ENCODE results near the gene KIF21A. TPM values are rescaled to one million over a fixed set of nuclear protein-coding genes. Genes with fewer than 3 reads are reported as not detected.

The KIF21A gene
- polyA plus RNA-seq, 1 donor from 2014 or later: 130 TPM

DNA sequence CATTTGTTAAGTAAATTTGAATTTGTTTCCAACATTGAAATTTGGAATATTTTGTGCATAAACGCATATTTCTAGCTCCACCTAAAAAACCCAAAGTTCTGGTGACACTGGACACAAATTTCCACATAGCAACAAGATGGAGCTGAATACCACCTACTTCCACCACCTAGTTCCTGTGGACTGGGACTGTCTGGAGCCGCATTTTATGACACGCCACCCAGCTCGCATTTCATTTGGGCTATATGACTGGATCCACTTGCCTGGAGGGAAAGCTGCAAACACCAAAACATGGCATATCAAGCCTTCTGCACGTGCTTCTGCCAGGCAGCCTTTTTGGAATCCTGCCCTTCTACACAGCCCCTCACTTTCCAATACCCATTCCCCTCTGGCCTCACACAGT, 173.4 kb downstream of the KIF21A start:
- Histone ChIP-seq H3K36me3 (ENCODE audit: insufficient read depth, low read length) (no peaks in the 10 kb centered on the region), H3K4me3 (ENCODE audit: low read length) (no peak overlapping the region), H3F3A (ENCODE audit: insufficient read depth, low read length, poor library complexity, severe bottlenecking) (no peaks in the 10 kb centered on the region), H2AFZ (ENCODE audit: low read depth, low read length) (no peak overlapping the region), H3K27ac (ENCODE audit: low read length) (no peak overlapping the region), H3K79me2 (replicated peaks; ENCODE audit: insufficient read depth, low read length) (no peaks in the 10 kb centered on the region), H3K9me3 (ENCODE audit: low read length) (no peaks in the 10 kb centered on the region), H3K4me2 (ENCODE audit: low read length) (no peak overlapping the region), H3K9me2 (ENCODE audit: insufficient read depth, low read length) (no peaks in the 10 kb centered on the region), H3K9ac (ENCODE audit: low read length) (no peak overlapping the region), H4K20me1 (ENCODE audit: insufficient read depth) (no peaks in the 10 kb centered on the region), H3K27me3 (ENCODE audit: insufficient read depth, low read depth, low read length) (no peaks in the 10 kb centered on the region)
- TF ChIP-seq SMC3 (conservative IDR thresholded peaks at IDR 0.05; ENCODE audit: poor library complexity) (no peak), RAD21 (conservative IDR thresholded peaks at IDR 0.05) (no peak)

DNA sequence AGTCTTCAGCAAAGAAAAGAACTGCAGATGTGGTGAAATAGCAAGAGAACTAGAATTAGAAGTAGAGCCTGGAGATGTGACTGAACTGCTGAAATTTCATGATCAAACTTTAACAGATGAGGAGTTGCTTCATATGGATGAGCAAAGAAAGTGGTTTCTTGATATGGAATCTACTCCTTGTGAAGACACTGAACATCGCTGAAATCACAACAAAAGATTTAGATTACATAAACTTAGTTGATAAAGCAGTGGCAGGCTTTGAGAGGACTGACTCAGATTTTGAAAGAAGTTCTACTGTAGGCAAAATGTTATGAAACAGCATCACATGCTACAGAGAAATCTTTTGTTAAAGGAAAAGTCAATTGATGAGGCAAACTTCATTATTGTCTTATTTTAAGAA, 175.0 kb downstream of the KIF21A start:
- H3K9ac ChIP-seq (ENCODE audit: low read length): no peak overlapping the region
- no peaks in the 10 kb centered on the region for H3K9me2 ChIP-seq (ENCODE audit: insufficient read depth, low read length)
- no peaks in the 10 kb centered on the region for H3K36me3 ChIP-seq (ENCODE audit: insufficient read depth, low read length)
- no peak overlapping the region for H3K27ac ChIP-seq (ENCODE audit: low read length)
- H3F3A ChIP-seq (ENCODE audit: insufficient read depth, low read length, poor library complexity, severe bottlenecking): no peaks in the 10 kb centered on the region
- H3K9me3 ChIP-seq (ENCODE audit: low read length): no peaks in the 10 kb centered on the region
- H3K79me2 ChIP-seq (replicated peaks; ENCODE audit: insufficient read depth, low read length): no peaks in the 10 kb centered on the region
- H4K20me1 ChIP-seq (ENCODE audit: insufficient read depth): no peaks in the 10 kb centered on the region
- H3K27me3 ChIP-seq (ENCODE audit: insufficient read depth, low read depth, low read length): no peaks in the 10 kb centered on the region
- no peak overlapping the region for H2AFZ ChIP-seq (ENCODE audit: low read depth, low read length)
- H3K4me2 ChIP-seq (ENCODE audit: low read length): no peak overlapping the region
- H3K4me3 ChIP-seq (ENCODE audit: low read length): no peak overlapping the region
- TF ChIP-seq SMC3 (conservative IDR thresholded peaks at IDR 0.05; ENCODE audit: poor library complexity): no peak

DNA sequence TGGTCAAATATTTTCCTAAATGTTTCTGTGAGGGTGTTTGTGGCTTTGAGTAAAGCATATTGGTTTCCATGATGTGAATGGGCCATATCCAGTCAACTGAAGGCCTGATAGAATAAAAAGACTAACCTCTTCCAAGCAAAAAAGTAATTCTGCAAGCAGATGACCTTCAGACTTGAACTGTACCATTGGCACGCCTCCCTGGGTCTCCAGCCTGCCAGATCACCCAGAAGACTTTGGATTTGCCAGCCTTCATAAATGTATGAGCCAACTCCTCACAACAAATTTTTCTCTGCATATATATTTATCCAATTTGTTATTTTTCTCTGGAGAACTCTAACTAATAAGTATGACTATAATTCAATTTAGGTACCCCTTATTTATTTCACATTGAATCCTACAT, 190.3 kb downstream of the KIF21A start:
- no peaks in the 10 kb centered on the region for H4K20me1 ChIP-seq (ENCODE audit: insufficient read depth)
- no peaks in the 10 kb centered on the region for H3K79me2 ChIP-seq (replicated peaks; ENCODE audit: insufficient read depth, low read length)
- no peak overlapping the region for H3K4me2 ChIP-seq (ENCODE audit: low read length)
- H3K9me2 ChIP-seq (ENCODE audit: insufficient read depth, low read length): no peaks in the 10 kb centered on the region
- no peaks in the 10 kb centered on the region for H3K9me3 ChIP-seq (ENCODE audit: low read length)
- no peak overlapping the region for H3K27ac ChIP-seq (ENCODE audit: low read length)
- no peak overlapping the region for H3K4me3 ChIP-seq (ENCODE audit: low read length)
- H3F3A ChIP-seq (ENCODE audit: insufficient read depth, low read length, poor library complexity, severe bottlenecking): no peaks in the 10 kb centered on the region
- no peaks in the 10 kb centered on the region for H3K36me3 ChIP-seq (ENCODE audit: insufficient read depth, low read length)
- TF ChIP-seq, protein P1, sequence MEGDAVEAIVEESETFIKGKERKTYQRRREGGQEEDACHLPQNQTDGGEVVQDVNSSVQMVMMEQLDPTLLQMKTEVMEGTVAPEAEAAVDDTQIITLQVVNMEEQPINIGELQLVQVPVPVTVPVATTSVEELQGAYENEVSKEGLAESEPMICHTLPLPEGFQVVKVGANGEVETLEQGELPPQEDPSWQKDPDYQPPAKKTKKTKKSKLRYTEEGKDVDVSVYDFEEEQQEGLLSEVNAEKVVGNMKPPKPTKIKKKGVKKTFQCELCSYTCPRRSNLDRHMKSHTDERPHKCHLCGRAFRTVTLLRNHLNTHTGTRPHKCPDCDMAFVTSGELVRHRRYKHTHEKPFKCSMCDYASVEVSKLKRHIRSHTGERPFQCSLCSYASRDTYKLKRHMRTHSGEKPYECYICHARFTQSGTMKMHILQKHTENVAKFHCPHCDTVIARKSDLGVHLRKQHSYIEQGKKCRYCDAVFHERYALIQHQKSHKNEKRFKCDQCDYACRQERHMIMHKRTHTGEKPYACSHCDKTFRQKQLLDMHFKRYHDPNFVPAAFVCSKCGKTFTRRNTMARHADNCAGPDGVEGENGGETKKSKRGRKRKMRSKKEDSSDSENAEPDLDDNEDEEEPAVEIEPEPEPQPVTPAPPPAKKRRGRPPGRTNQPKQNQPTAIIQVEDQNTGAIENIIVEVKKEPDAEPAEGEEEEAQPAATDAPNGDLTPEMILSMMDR (IDR thresholded peaks at IDR 0.05; ENCODE audit: poor library complexity, severe bottlenecking): no peak
- TF ChIP-seq, protein P2, sequence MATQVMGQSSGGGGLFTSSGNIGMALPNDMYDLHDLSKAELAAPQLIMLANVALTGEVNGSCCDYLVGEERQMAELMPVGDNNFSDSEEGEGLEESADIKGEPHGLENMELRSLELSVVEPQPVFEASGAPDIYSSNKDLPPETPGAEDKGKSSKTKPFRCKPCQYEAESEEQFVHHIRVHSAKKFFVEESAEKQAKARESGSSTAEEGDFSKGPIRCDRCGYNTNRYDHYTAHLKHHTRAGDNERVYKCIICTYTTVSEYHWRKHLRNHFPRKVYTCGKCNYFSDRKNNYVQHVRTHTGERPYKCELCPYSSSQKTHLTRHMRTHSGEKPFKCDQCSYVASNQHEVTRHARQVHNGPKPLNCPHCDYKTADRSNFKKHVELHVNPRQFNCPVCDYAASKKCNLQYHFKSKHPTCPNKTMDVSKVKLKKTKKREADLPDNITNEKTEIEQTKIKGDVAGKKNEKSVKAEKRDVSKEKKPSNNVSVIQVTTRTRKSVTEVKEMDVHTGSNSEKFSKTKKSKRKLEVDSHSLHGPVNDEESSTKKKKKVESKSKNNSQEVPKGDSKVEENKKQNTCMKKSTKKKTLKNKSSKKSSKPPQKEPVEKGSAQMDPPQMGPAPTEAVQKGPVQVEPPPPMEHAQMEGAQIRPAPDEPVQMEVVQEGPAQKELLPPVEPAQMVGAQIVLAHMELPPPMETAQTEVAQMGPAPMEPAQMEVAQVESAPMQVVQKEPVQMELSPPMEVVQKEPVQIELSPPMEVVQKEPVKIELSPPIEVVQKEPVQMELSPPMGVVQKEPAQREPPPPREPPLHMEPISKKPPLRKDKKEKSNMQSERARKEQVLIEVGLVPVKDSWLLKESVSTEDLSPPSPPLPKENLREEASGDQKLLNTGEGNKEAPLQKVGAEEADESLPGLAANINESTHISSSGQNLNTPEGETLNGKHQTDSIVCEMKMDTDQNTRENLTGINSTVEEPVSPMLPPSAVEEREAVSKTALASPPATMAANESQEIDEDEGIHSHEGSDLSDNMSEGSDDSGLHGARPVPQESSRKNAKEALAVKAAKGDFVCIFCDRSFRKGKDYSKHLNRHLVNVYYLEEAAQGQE (IDR thresholded peaks at IDR 0.05; ENCODE audit: borderline replicate concordance): no peak
- TF ChIP-seq EZH2 (IDR thresholded peaks at IDR 0.05; ENCODE audit: borderline replicate concordance, insufficient read depth, low read length, poor library complexity, severe bottlenecking): no peak
- no peak for TF ChIP-seq EP300 (conservative IDR thresholded peaks at IDR 0.05; ENCODE audit: poor library complexity, severe bottlenecking)
- no peak for TF ChIP-seq RAD21 (conservative IDR thresholded peaks at IDR 0.05)
- TF ChIP-seq SMC3 (conservative IDR thresholded peaks at IDR 0.05; ENCODE audit: poor library complexity): no peak
- TF ChIP-seq POLR2AphosphoS5 (IDR thresholded peaks at IDR 0.05): no peak
- TF ChIP-seq MXI1 (conservative IDR thresholded peaks at IDR 0.05; ENCODE audit: poor library complexity, severe bottlenecking): no peak
- TF ChIP-seq TAF1 (IDR thresholded peaks at IDR 0.05; ENCODE audit: low read depth): no peak
- no peaks in the 10 kb centered on the region for H3K27me3 ChIP-seq (ENCODE audit: insufficient read depth, low read depth, low read length)
- no peak overlapping the region for H3K9ac ChIP-seq (ENCODE audit: low read length)
- H2AFZ ChIP-seq (ENCODE audit: low read depth, low read length): no peak overlapping the region

Other genes with a start within 250 kb of the KIF21A start
- 0.14 and 0.43 TPM in 2 replicates for gene ABCD2, start 176.7 kb upstream of the KIF21A start, polyA plus RNA-seq

Measured in neural cell (in vitro differentiated cells).